H9 (cell line): ENCODE results near the gene TERB1. TPM values are rescaled to one million over a fixed set of nuclear protein-coding genes. Genes with fewer than 3 reads are reported as not detected.

Source experiments
- DNase-seq: peaks from one replicate; pipeline ENCODE4 v3.0.0-alpha.2; 2017
- H2AFZ ChIP-seq: one replicate; pipeline ENCODE4 v1.6.1; 2013; ENCODE audit warnings: mild to moderate bottlenecking, low read length, control low read depth, moderate library complexity
- H2AK5ac ChIP-seq: 2 replicates; pipeline ENCODE4 v1.6.1; 2013; ENCODE audit warnings: low read length, control low read depth, mixed read lengths; ENCODE audit not compliant: insufficient read length
- H2BK120ac ChIP-seq: one replicate; pipeline ENCODE4 v1.6.1; 2013; ENCODE audit warnings: low read depth, mild to moderate bottlenecking, low read length, control low read depth, inconsistent platforms; ENCODE audit not compliant: poor library complexity, severe bottlenecking
- H2BK12ac ChIP-seq: 2 replicates; pipeline ENCODE4 v1.6.1; 2013; ENCODE audit warnings: low read length, control low read depth, mixed read lengths, low read depth; ENCODE audit not compliant: insufficient read length
- H2BK15ac ChIP-seq: 2 replicates; pipeline ENCODE4 v1.6.1; 2013; ENCODE audit warnings: low read depth, low read length, control low read depth
- H2BK20ac ChIP-seq: one replicate; pipeline ENCODE4 v1.6.1; 2013; ENCODE audit warnings: low read depth, mild to moderate bottlenecking, low read length, control low read depth, inconsistent platforms; ENCODE audit not compliant: poor library complexity, severe bottlenecking
- H2BK5ac ChIP-seq: 2 replicates; pipeline ENCODE4 v1.6.1; 2013; ENCODE audit warnings: low read length, control low read depth, mixed read lengths; ENCODE audit not compliant: insufficient read length
- H3K14ac ChIP-seq: 2 replicates; pipeline ENCODE4 v1.6.1; 2013; ENCODE audit warnings: low read length, control low read depth; ENCODE audit not compliant: insufficient read depth
- H3K18ac ChIP-seq: 2 replicates; pipeline ENCODE4 v1.6.1; 2013; ENCODE audit warnings: low read depth, mild to moderate bottlenecking, mixed read lengths, low read length, control low read depth; ENCODE audit not compliant: insufficient read length
- H3K23ac ChIP-seq: 2 replicates; pipeline ENCODE4 v1.6.1; 2013; ENCODE audit warnings: low read length, control low read depth, mixed read lengths, low read depth; ENCODE audit not compliant: insufficient read length
- H3K23me2 ChIP-seq: 2 replicates; pipeline ENCODE4 v1.6.1; 2013; ENCODE audit warnings: low read depth, mild to moderate bottlenecking, mixed read lengths, low read length, control low read depth; ENCODE audit not compliant: insufficient read length, poor library complexity, severe bottlenecking
- H3K27ac ChIP-seq: 2 replicates; pipeline ENCODE4 v1.5.1; 2013; ENCODE audit warnings: low read length, control low read depth, mixed read lengths, low read depth; ENCODE audit not compliant: insufficient read length
- H3K27me3 ChIP-seq: 2 replicates; pipeline ENCODE4 v1.6.1; 2013; ENCODE audit warnings: low read length, control low read depth, inconsistent platforms; ENCODE audit not compliant: insufficient read depth
- H3K4ac ChIP-seq: 2 replicates; pipeline ENCODE4 v1.6.1; 2013; ENCODE audit warnings: low read depth, mild to moderate bottlenecking, control low read depth, inconsistent platforms, low read length, moderate library complexity
- H3K4me1 ChIP-seq: 2 replicates; pipeline ENCODE4 v1.6.1; 2013; ENCODE audit warnings: low read length, control low read depth, inconsistent platforms; ENCODE audit not compliant: insufficient read depth
- H3K4me2 ChIP-seq: 2 replicates; pipeline ENCODE4 v1.6.1; 2013; ENCODE audit warnings: low read length, control low read depth, mixed read lengths; ENCODE audit not compliant: insufficient read length, insufficient read depth
- H3K56ac ChIP-seq: 2 replicates; pipeline ENCODE4 v1.6.1; 2013; ENCODE audit warnings: low read depth, mild to moderate bottlenecking, mixed read lengths, low read length, control low read depth; ENCODE audit not compliant: insufficient read length
- H3K79me1 ChIP-seq: 2 replicates; pipeline ENCODE4 v1.6.1; 2013; ENCODE audit warnings: low read depth, mild to moderate bottlenecking, moderate library complexity, low read length, control low read depth, inconsistent platforms; ENCODE audit not compliant: insufficient read depth, poor library complexity, severe bottlenecking
- H3K79me2 ChIP-seq: 2 replicates; pipeline ENCODE4 v1.6.1; 2013; ENCODE audit warnings: low read length, control low read depth, inconsistent platforms; ENCODE audit not compliant: insufficient read depth
- H3K9ac ChIP-seq: 2 replicates; pipeline ENCODE4 v1.6.1; 2013; ENCODE audit warnings: low read length, control low read depth, mixed read lengths; ENCODE audit not compliant: insufficient read length; ENCODE audit errors: extremely low read depth
- H3K9me3 ChIP-seq: one replicate; pipeline ENCODE4 v1.6.1; 2013; ENCODE audit warnings: low read depth, low read length, inconsistent platforms; ENCODE audit not compliant: control insufficient read depth
- H3T11ph ChIP-seq: one replicate; pipeline ENCODE4 v1.6.1; 2013; ENCODE audit warnings: mild to moderate bottlenecking, low read length, control low read depth, inconsistent platforms
- H4K20me1 ChIP-seq: one replicate; pipeline ENCODE4 v1.6.1; 2013; ENCODE audit not compliant: control insufficient read depth, insufficient read length, insufficient read depth
- H4K5ac ChIP-seq: 2 replicates; pipeline ENCODE4 v1.6.1; 2013; ENCODE audit warnings: low read depth, mild to moderate bottlenecking, mixed read lengths, low read length, control low read depth; ENCODE audit not compliant: insufficient read length
- H4K8ac ChIP-seq: replicated peaks from 2 replicates; pipeline ENCODE4 v1.6.1; 2013; ENCODE audit warnings: low read length, control low read depth, mixed read lengths, low read depth; ENCODE audit not compliant: insufficient read length
- H4K91ac ChIP-seq: 2 replicates; pipeline ENCODE4 v1.6.1; 2013; ENCODE audit warnings: low read depth, mild to moderate bottlenecking, moderate library complexity, mixed read lengths, low read length, control low read depth; ENCODE audit not compliant: insufficient read length
- H3K27ac Mint-ChIP-seq, 3 experiments: 2 replicates in 2 of 3; 3 replicates in 1 of 3; pipeline ENCODE4 v1.8.0; 2020 to 2021; ENCODE audit warnings: mixed read lengths in 3 of 3, mild to moderate bottlenecking in 1 of 3, moderate library complexity in 1 of 3
- H3K27me3 Mint-ChIP-seq: 2 replicates; pipeline ENCODE4 v1.8.0; 2021; ENCODE audit warnings: low read depth, mild to moderate bottlenecking, moderate library complexity, mixed read lengths
- H3K36me3 Mint-ChIP-seq, 3 experiments: 2 replicates in 2 of 3; 3 replicates in 1 of 3; pipeline ENCODE4 v1.8.0; 2020 to 2021; ENCODE audit warnings: low read depth in 3 of 3, mixed read lengths in 3 of 3; ENCODE audit not compliant: insufficient read depth in 1 of 3
- H3K4me1 Mint-ChIP-seq, 2 experiments: 2 replicates each; pipeline ENCODE4 v1.8.0; 2020; ENCODE audit warnings: mixed read lengths in 2 of 2
- H3K4me3 Mint-ChIP-seq, 2 experiments: 2 replicates in 1 of 2; 3 replicates in 1 of 2; pipeline ENCODE4 v1.8.0; 2020 to 2021; ENCODE audit warnings: mild to moderate bottlenecking in 2 of 2, mixed read lengths in 2 of 2, moderate library complexity in 1 of 2
- H3K9me3 Mint-ChIP-seq, 2 experiments: 2 replicates in 1 of 2; 3 replicates in 1 of 2; pipeline ENCODE4 v1.8.0; 2020; ENCODE audit warnings: mild to moderate bottlenecking in 2 of 2, mixed read lengths in 2 of 2, moderate library complexity in 1 of 2
- WGBS: extraction: QIAGEN DNeasy Blood & Tissue Kit; methylation state at CpG from one replicate; pipeline ENCODE4 v1.1.7; 2013; ENCODE audit warnings: missing lambda C conversion rate, low lambda C conversion rate, mixed read lengths; ENCODE audit not compliant: insufficient read length; ENCODE audit errors: extremely low coverage; 5-methylcytosine and 5-hydroxymethylcytosine counted together
- total RNA-seq: library from RNA; stranded (reverse); gene quantifications from 2 replicates; pipeline ENCODE4 v1.2.1, GENCODE V29; 2021
- TF ChIP-seq, protein P1 (sequence below): fragments of 200-600 bp; sonication (generic); conservative IDR thresholded peaks from 3 replicates; pipeline ENCODE4 v1.8.0; 2021; ENCODE audit warnings: antibody characterized with exemption, mild to moderate bottlenecking

Gene TERB1
- total RNA-seq, 1 experiment from 2014 or later = not detected

DNA sequence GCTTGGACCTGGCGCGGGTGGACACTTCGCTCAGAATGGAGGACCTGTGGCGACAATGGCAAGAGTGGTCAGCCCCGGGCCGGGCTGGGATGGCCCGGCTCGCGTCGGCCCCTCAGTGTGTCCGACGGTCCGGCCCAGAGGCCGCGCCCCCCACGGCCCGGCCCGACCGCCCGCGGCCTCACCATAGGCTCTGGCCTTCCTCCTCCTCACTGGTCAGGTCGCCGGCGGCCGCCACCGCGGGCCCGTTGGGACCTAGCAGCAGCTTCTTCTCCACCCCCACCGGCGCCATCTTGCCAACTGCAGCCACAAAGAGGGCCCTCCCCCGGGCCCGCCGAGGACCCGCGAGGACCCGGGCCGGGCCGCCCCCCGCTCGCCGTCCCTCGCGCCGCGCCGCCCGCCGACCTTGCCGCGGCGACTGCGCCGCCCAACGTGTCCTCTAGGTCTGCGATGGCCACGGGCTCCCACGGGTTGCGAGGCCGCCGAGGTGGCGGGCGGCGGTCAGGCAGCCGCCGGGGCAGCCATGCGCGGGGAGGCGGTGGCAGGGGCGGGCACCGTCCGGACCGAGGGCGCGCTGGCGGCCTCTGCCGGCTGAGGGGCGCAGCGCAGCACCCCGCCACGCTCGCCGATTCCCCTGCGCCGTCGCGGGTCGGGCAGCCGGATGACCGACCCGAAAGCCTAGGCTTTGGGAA, 49.9 kb downstream of the TERB1 start, which contains the start of gene DYNC1LI2:
Gene DYNC1LI2 (minus strand): TSS at position 307 of the 689 bp plus-strand sequence. CDS start 18 bp downstream, at position 289.
- peak within 1 kb of the TSS; percentile 94 for H3K18ac ChIP-seq
- Mint-ChIP-seq H3K4me3 (peak within 1 kb of the TSS; percentile 84 to 93), H3K27ac (peak within 1 kb of the TSS; percentile 19 to 93 (median 77); a peak in 4 of 7 replicates), H3K36me3 (peaks cover 20 to 42% (median 41%) of the 10 kb centered on the region in 3 experiments), H3K4me1 (peaks cover 23 to 28% of the 10 kb centered on the region in 2 experiments), H3K27me3 (peaks cover 13% of the 10 kb centered on the region), H3K9me3 (no peaks in the 10 kb centered on the region)
- H2BK12ac ChIP-seq = no peak within 1 kb of the TSS
- H4K8ac ChIP-seq = no peak within 1 kb of the TSS
- H3K9me3 ChIP-seq = no peaks in the 10 kb centered on the region
- H3T11ph ChIP-seq = no peak within 1 kb of the TSS
- H2AFZ ChIP-seq = peak within 1 kb of the TSS; percentile 99
- H3K23me2 ChIP-seq = peaks cover 8% of the 10 kb centered on the region
- peak within 1 kb of the TSS; percentile 80 for H2BK5ac ChIP-seq
- peaks cover 5% of the 10 kb centered on the region for H4K20me1 ChIP-seq
- H3K9ac ChIP-seq = peak within 1 kb of the TSS; percentile 86
- peaks cover 21% of the 10 kb centered on the region for H3K79me1 ChIP-seq
- no peak within 1 kb of the TSS for H2BK15ac ChIP-seq
- H3K14ac ChIP-seq = peak within 1 kb of the TSS; percentile 98
- WGBS = no CpG with 5 or more reads among the region's 90 CpGs
- H3K79me2 ChIP-seq = peaks cover 18% of the 10 kb centered on the region
- TF ChIP-seq, protein P1, sequence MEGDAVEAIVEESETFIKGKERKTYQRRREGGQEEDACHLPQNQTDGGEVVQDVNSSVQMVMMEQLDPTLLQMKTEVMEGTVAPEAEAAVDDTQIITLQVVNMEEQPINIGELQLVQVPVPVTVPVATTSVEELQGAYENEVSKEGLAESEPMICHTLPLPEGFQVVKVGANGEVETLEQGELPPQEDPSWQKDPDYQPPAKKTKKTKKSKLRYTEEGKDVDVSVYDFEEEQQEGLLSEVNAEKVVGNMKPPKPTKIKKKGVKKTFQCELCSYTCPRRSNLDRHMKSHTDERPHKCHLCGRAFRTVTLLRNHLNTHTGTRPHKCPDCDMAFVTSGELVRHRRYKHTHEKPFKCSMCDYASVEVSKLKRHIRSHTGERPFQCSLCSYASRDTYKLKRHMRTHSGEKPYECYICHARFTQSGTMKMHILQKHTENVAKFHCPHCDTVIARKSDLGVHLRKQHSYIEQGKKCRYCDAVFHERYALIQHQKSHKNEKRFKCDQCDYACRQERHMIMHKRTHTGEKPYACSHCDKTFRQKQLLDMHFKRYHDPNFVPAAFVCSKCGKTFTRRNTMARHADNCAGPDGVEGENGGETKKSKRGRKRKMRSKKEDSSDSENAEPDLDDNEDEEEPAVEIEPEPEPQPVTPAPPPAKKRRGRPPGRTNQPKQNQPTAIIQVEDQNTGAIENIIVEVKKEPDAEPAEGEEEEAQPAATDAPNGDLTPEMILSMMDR = peak; percentile 72
- H2BK20ac ChIP-seq = no peak within 1 kb of the TSS
- H3K4ac ChIP-seq = no peak within 1 kb of the TSS; the same call in none of the 2 replicates
- H2AK5ac ChIP-seq = no peak within 1 kb of the TSS
- peak within 1 kb of the TSS; percentile 88 for H3K4me2 ChIP-seq
- no peak within 1 kb of the TSS for H3K56ac ChIP-seq
- no peaks in the 10 kb centered on the region for H3K27me3 ChIP-seq
- peak within 1 kb of the TSS; percentile 6 for H3K23ac ChIP-seq
- no peak within 1 kb of the TSS for H3K27ac ChIP-seq
- H4K91ac ChIP-seq = no peak within 1 kb of the TSS
- H4K5ac ChIP-seq = peak within 1 kb of the TSS; percentile 63
- DNase-seq = peak; percentile 81
- H2BK120ac ChIP-seq = no peak within 1 kb of the TSS
- no peaks in the 10 kb centered on the region; the same call in 1 of the 2 replicates for H3K4me1 ChIP-seq
